ENCODE measurements around the gene RAB23.

- TF ChIP-seq CTCF (IDR thresholded peaks at IDR 0.05; ENCODE audit: borderline replicate concordance, extremely low read depth, low read length, poor library complexity, severe bottlenecking) = no peak
- no peak for TF ChIP-seq EZH2 (IDR thresholded peaks at IDR 0.05; ENCODE audit: borderline replicate concordance, low read depth, low read length, severe bottlenecking)
These were observed 58.2 kb downstream of the RAB23 start for GRCh38 chr6:57163956-57164355.
